ENCODE results near the gene GMIP. TPM values are rescaled to one million over a fixed set of nuclear protein-coding genes. Genes with fewer than 3 reads are reported as not detected.

GMIP gene
- total RNA-seq, 1 donor from 2014 or later = 61.2 TPM

DNA sequence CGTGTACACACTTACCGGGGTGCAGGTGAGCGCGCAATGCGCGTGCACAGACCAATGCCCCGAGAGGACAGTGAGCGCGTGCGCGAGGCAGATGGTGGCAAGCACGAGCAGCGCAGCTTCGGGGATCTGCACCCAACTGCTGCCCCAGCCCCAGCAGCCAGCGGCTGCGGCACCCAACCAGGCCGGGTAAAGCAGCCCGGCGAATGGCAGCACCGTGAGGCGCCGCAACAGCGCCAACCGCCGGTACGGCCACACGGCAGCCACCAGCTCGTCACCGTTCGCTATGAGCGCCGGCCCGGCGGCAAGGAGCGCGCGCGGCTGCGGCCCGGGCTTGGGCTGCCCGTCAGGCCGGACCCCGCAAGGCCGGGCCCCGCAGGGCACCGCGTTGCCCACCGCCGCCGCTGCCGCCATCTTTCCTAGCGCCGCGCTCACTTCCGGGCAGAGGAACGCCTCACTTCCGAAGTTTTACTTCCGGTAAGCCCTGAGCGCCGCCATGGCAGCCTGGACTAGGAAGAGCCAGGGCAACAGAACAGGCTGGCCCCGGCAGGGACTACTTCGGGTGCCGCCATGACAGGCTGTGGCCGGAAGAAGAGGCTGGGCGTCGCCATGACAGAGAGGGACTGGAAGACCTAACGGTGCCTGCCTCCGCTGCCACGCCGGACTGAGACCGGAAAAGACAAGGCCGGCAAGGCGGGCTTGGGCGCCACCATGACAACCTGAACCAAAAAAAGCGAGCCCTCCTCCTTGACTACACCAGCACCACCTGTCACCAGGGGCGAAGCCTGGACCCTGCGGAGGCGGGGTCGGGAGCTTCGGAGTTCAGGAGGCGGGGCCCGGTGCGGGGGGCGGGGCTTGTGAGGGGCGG, 20.0 kb upstream of the GMIP start, which contains the start of gene ATP13A1:
Gene ATP13A1 (minus strand): TSS at position 421 of the 865 bp plus-strand sequence. CDS start 10 bp downstream, at position 411.
- intact Hi-C loops (cut with micrococcal nuclease) = loop anchor here (1.0 to 10.0 kb wide), 6 partner anchors 21 to 761 kb away; partner anchors contain the start of genes PBX4 and ZNF93
- Mint-ChIP-seq H3K4me3 (peak within 1 kb of the TSS; percentile 97), H3K27me3 (no peaks in the 10 kb centered on the region), H3K27ac (peak within 1 kb of the TSS; percentile 99), H3K4me1 (peaks cover 34% of the 10 kb centered on the region), H3K36me3 (ENCODE audit: low read depth) (peaks cover 41% of the 10 kb centered on the region), H3K9me3 (no peaks in the 10 kb centered on the region)
- peak; percentile 98 for DNase-seq

GRCh38 chr19:19662871-19663255, 19.4 kb upstream of the GMIP start:
- no peaks in the 10 kb centered on the region for H3K9me3 Mint-ChIP-seq
- peak; percentile 62 for DNase-seq
- peaks cover 42% of the 10 kb centered on the region for H3K36me3 Mint-ChIP-seq (ENCODE audit: low read depth)
- H3K27ac Mint-ChIP-seq = peak overlapping the region; percentile 95
- H3K4me1 Mint-ChIP-seq = peaks cover 31% of the 10 kb centered on the region
- peak overlapping the region; percentile 97 for H3K4me3 Mint-ChIP-seq
- intact Hi-C loops (cut with micrococcal nuclease) = loop anchor here (1.0 to 10.0 kb wide), 6 partner anchors 21 to 762 kb away; partner anchors contain the start of genes PBX4 and ZNF93
- H3K27me3 Mint-ChIP-seq = no peaks in the 10 kb centered on the region

DNA sequence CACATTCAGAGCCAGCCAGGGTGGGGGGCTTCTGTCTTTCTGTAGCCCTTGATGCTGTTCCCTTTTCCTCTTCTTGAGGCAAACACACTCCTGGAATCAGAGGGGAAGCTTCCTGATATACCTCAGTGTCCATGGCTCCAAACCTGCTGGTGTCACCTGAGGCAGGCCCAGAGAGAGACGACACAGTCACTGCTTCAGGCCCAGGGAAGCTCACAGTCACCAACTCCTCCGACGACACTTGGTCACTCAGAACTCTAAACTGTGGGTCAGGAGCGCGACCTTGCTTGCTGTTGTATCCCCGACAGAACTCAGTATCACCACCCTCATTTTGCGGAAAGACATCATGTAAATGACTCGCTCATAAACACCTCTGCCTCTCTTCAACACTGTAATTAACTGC, 18.9 kb upstream of the GMIP start:
- H3K27me3 Mint-ChIP-seq = no peaks in the 10 kb centered on the region
- DNase-seq = peak; percentile 69
- H3K36me3 Mint-ChIP-seq (ENCODE audit: low read depth) = peaks cover 46% of the 10 kb centered on the region
- intact Hi-C loops (cut with micrococcal nuclease) = loop anchor here (2.0 to 10.0 kb wide), 4 partner anchors 44 to 762 kb away; partner anchors contain the start of genes PBX4 and ZNF93
- peaks cover 27% of the 10 kb centered on the region for H3K4me1 Mint-ChIP-seq
- peak overlapping the region; percentile 97 for H3K4me3 Mint-ChIP-seq
- peak overlapping the region; percentile 95 for H3K27ac Mint-ChIP-seq
- H3K9me3 Mint-ChIP-seq = no peaks in the 10 kb centered on the region

GRCh38 chr19:19661675-19662251, 18.3 kb upstream of the GMIP start:
- peak; percentile 81 for DNase-seq
- Mint-ChIP-seq H3K9me3 (no peaks in the 10 kb centered on the region), H3K27ac (peak overlapping the region; percentile 95), H3K4me3 (peak overlapping the region; percentile 97), H3K27me3 (no peaks in the 10 kb centered on the region), H3K36me3 (ENCODE audit: low read depth) (peaks cover 48% of the 10 kb centered on the region), H3K4me1 (peaks cover 27% of the 10 kb centered on the region)
- intact Hi-C loops (cut with micrococcal nuclease) = loop anchor here (2.0 to 10.0 kb wide), 4 partner anchors 43 to 763 kb away; partner anchors contain the start of genes PBX4 and ZNF93

GRCh38 chr19:19661141-19661674, 17.8 kb upstream of the GMIP start:
- intact Hi-C loops (cut with micrococcal nuclease) = loop anchor here (10.0 kb wide), 2 partner anchors 244 to 764 kb away; partner anchors contain the start of gene ZNF93
- Mint-ChIP-seq H3K36me3 (ENCODE audit: low read depth) (peaks cover 53% of the 10 kb centered on the region), H3K27ac (peak overlapping the region; percentile 95), H3K4me3 (peak overlapping the region; percentile 97), H3K4me1 (peaks cover 27% of the 10 kb centered on the region), H3K9me3 (no peaks in the 10 kb centered on the region), H3K27me3 (no peaks in the 10 kb centered on the region)
- no peak for DNase-seq

GRCh38 chr19:19659646-19660245, 16.3 kb upstream of the GMIP start:
- no peaks in the 10 kb centered on the region for H3K9me3 Mint-ChIP-seq
- no peak overlapping the region for H3K4me3 Mint-ChIP-seq
- intact Hi-C loops (cut with micrococcal nuclease) = loop anchor here (10.0 kb wide), 2 partner anchors 245 to 765 kb away; partner anchors contain the start of gene ZNF93
- peaks cover 27% of the 10 kb centered on the region for H3K4me1 Mint-ChIP-seq
- no peak overlapping the region for H3K27ac Mint-ChIP-seq
- peaks cover 63% of the 10 kb centered on the region for H3K36me3 Mint-ChIP-seq (ENCODE audit: low read depth)
- no peak for DNase-seq
- no peaks in the 10 kb centered on the region for H3K27me3 Mint-ChIP-seq

- H3K27me3 Mint-ChIP-seq = no peaks in the 10 kb centered on the region
- H3K4me3 Mint-ChIP-seq = no peak overlapping the region
- H3K4me1 Mint-ChIP-seq = peaks cover 18% of the 10 kb centered on the region
- DNase-seq = no peak
- intact Hi-C loops (cut with micrococcal nuclease) = no loop called here
- H3K36me3 Mint-ChIP-seq (ENCODE audit: low read depth) = peaks cover 69% of the 10 kb centered on the region
- H3K27ac Mint-ChIP-seq = no peak overlapping the region
- H3K9me3 Mint-ChIP-seq = no peaks in the 10 kb centered on the region
Observed at GRCh38 chr19:19657397-19657783, 13.9 kb upstream of the GMIP start.

GRCh38 chr19:19656451-19657396, 13.3 kb upstream of the GMIP start:
- Mint-ChIP-seq H3K27ac (no peak overlapping the region), H3K27me3 (no peaks in the 10 kb centered on the region), H3K4me1 (peaks cover 12% of the 10 kb centered on the region), H3K9me3 (no peaks in the 10 kb centered on the region), H3K4me3 (no peak overlapping the region), H3K36me3 (ENCODE audit: low read depth) (peaks cover 67% of the 10 kb centered on the region)
- intact Hi-C loops (cut with micrococcal nuclease) = no loop called here
- no peak for DNase-seq

GRCh38 chr19:19655641-19656343, 12.3 kb upstream of the GMIP start:
- Mint-ChIP-seq H3K36me3 (ENCODE audit: low read depth) (peaks cover 68% of the 10 kb centered on the region), H3K9me3 (no peaks in the 10 kb centered on the region), H3K4me3 (no peak overlapping the region), H3K4me1 (peaks cover 4% of the 10 kb centered on the region), H3K27ac (no peak overlapping the region), H3K27me3 (no peaks in the 10 kb centered on the region)
- DNase-seq = no peak
- intact Hi-C loops (cut with micrococcal nuclease) = no loop called here

DNA sequence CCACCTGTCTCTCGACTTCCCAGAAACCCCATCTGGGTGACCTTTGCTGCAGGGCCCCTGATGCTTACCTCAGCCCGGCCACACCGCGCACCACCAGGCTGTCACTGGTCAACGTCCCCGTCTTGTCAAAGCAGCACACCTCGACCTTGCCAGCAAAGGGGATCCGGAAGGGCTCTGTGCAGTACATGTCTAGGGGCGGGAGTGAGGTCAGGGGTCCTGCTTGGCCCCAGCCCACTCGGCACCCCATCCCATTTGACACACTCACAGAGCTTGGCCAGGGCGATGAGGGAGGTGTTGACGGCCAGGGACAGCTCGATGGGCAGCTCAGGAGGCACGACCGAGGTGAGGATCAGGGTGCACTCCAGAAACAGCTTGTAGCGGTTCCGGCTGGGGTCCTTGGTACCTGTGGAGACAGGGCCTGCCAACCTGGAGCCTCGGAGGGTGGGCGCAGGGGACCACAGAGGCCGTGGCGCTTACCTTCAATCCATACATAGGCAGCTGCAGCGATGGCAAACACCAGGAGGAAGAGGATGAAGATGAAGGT, 11.7 kb upstream of the GMIP start:
- DNase-seq = no peak
- intact Hi-C loops (cut with micrococcal nuclease) = no loop called here
- Mint-ChIP-seq H3K27me3 (no peaks in the 10 kb centered on the region), H3K9me3 (no peaks in the 10 kb centered on the region), H3K4me3 (no peak overlapping the region), H3K36me3 (ENCODE audit: low read depth) (peaks cover 72% of the 10 kb centered on the region), H3K27ac (no peak overlapping the region), H3K4me1 (peaks cover 4% of the 10 kb centered on the region)

- Mint-ChIP-seq H3K27me3 (no peaks in the 10 kb centered on the region), H3K9me3 (no peaks in the 10 kb centered on the region), H3K4me3 (no peak overlapping the region), H3K27ac (no peak overlapping the region), H3K36me3 (ENCODE audit: low read depth) (peaks cover 67% of the 10 kb centered on the region), H3K4me1 (peaks cover 4% of the 10 kb centered on the region)
- intact Hi-C loops (cut with micrococcal nuclease) = no loop called here
- DNase-seq = no peak
Observed at GRCh38 chr19:19654441-19654840, 11.0 kb upstream of the GMIP start.

GRCh38 chr19:19653597-19654147, 10.2 kb upstream of the GMIP start:
- no peak overlapping the region for H3K4me3 Mint-ChIP-seq
- peaks cover 67% of the 10 kb centered on the region for H3K36me3 Mint-ChIP-seq (ENCODE audit: low read depth)
- intact Hi-C loops (cut with micrococcal nuclease) = no loop called here
- H3K4me1 Mint-ChIP-seq = peaks cover 4% of the 10 kb centered on the region
- no peaks in the 10 kb centered on the region for H3K27me3 Mint-ChIP-seq
- no peaks in the 10 kb centered on the region for H3K9me3 Mint-ChIP-seq
- H3K27ac Mint-ChIP-seq = no peak overlapping the region
- no peak for DNase-seq

Measured in activated CD4-positive, alpha-beta T cell treated with anti-CD3 and anti-CD28 coated beads, Interleukin-2, amount 10 ng/mL, durations not matched to agents 24 days and 14 days (primary cell).